Vagina (tissue), 2 donors: ENCODE results near the gene FGR. TPM values are rescaled to one million over a fixed set of nuclear protein-coding genes. Genes with fewer than 3 reads are reported as not detected.

Experiments
- DNase-seq, 2 donors: peaks; one replicate each; pipeline ENCODE4 v3.0.0-alpha.2; 2017; ENCODE audit errors: extremely low spot score in 2 of 2
- H3K27ac ChIP-seq: fragments of 200-600 bp; sonication (generic); one replicate; pipeline ENCODE4 v1.5.1; 2019
- H3K27me3 ChIP-seq: fragments of 200-600 bp; sonication (generic); one replicate; pipeline ENCODE4 v1.5.1; 2019
- H3K36me3 ChIP-seq, 2 donors: fragments of 200-600 bp; sonication (generic); one replicate each; pipeline ENCODE4 v1.5.1; 2017 to 2019
- H3K4me1 ChIP-seq: fragments of 200-600 bp; sonication (generic); one replicate; pipeline ENCODE4 v1.5.1; 2019
- H3K4me3 ChIP-seq, 2 donors: fragments of 200-600 bp; sonication (generic); 1 replicate in 1 of 2; 2 replicates in 1 of 2; pipeline ENCODE4 v1.5.1; 2016 to 2019
- H3K9me3 ChIP-seq: fragments of 200-600 bp; sonication (generic); one replicate; pipeline ENCODE4 v1.5.1; 2019
- CTCF ChIP-seq, 3 experiments: fragments of 450-650 bp in 2 of 3; fragments of 200-600 bp in 1 of 3; sonication (generic) in 1 of 3; IDR thresholded peaks; one replicate each; pipeline ENCODE4 v1.5.1; 2017 to 2019; ENCODE audit warnings: antibody characterized with exemption in 3 of 3, mild to moderate bottlenecking in 2 of 3, moderate library complexity in 2 of 3
- POLR2A ChIP-seq, 2 donors: fragments of 450-650 bp; IDR thresholded peaks; one replicate each; pipeline ENCODE4 v1.6.1; 2017; ENCODE audit warnings: antibody characterized with exemption in 2 of 2, mild to moderate bottlenecking in 2 of 2, moderate library complexity in 2 of 2
- POLR2AphosphoS5 ChIP-seq, 2 donors: sonication (generic); formaldehyde crosslinking; IDR thresholded peaks; one replicate each; pipeline ENCODE4 v1.9.0; 2017; ENCODE audit warnings: antibody characterized with exemption in 2 of 2, mild to moderate bottlenecking in 2 of 2, low read depth in 1 of 2; ENCODE audit not compliant: insufficient read depth in 1 of 2
- intact Hi-C: fragments of 100-400 bp; cut with DNase I; formaldehyde crosslinking; loops from one replicate; pipeline ENCODE4 v1.15.1; 2023
- total RNA-seq: library from RNA; depleted of rRNA; stranded (reverse); fragments of >200 nt; gene quantifications from one replicate; pipeline ENCODE4 v1.2.3, GENCODE V29; 2016

The FGR gene
- total RNA-seq, 1 donor from 2014 or later, result 18.4 TPM

DNA sequence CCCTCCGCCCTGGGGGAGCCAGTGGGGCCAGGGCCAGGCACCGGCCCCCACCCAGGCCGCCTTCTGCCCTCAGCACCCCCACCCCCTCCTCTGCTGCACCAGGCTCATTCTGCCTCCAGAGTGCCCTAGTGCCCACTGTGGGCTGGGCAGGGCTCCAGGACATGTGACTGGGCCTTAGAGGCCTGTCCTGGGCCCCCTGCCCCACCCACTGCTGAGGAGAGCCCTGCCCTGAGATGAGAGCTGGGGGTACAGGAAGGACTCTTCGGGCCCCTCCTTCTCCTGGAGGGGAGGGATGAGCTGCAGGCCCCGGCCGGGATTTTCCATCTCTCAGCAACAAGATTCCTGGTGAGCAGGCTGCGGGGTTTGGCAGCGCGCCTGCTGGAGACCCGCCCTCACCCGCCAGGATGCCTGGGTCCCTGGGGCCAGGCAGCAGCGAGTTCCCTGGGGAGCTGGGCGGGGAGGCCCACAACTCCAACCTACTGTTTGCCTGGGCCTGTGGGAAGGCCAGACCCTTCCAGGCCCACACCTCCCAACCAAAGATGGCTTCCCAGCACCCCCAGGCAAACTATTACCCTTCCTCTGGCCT lies 45.1 kb downstream of the FGR start:
- Histone ChIP-seq H3K27me3 (no peaks in the 10 kb centered on the region), H3K4me1 (peaks cover 73% of the 10 kb centered on the region), H3K27ac (peak overlapping the region; percentile 97), H3K9me3 (no peaks in the 10 kb centered on the region), H3K4me3 (no peak overlapping the region), H3K36me3 (no peaks in the 10 kb centered on the region)
- TF ChIP-seq POLR2AphosphoS5 (IDR thresholded peaks at IDR 0.05; ENCODE audit: insufficient read depth in 1 of 2, low read depth in 1 of 2), result peak in 1 of 2 donors; percentile 56
- TF ChIP-seq POLR2A (IDR thresholded peaks at IDR 0.05), result no peak
- intact Hi-C loops, result no loop called here
- no peak for DNase-seq

GRCh38 chr1:27589441-27589840 lies 45.5 kb downstream of the FGR start:
- no peak for DNase-seq
- peaks cover 68% of the 10 kb centered on the region for H3K4me1 ChIP-seq
- H3K36me3 ChIP-seq, result no peaks in the 10 kb centered on the region
- intact Hi-C loops, result no loop called here
- H3K4me3 ChIP-seq, result no peak overlapping the region
- peak overlapping the region; percentile 97 for H3K27ac ChIP-seq
- no peaks in the 10 kb centered on the region for H3K9me3 ChIP-seq
- H3K27me3 ChIP-seq, result no peaks in the 10 kb centered on the region
- TF ChIP-seq POLR2AphosphoS5 (IDR thresholded peaks at IDR 0.05; ENCODE audit: insufficient read depth in 1 of 2, low read depth in 1 of 2) (no peak), CTCF (IDR thresholded peaks at IDR 0.05) (no peak), POLR2A (IDR thresholded peaks at IDR 0.05) (no peak)

DNA sequence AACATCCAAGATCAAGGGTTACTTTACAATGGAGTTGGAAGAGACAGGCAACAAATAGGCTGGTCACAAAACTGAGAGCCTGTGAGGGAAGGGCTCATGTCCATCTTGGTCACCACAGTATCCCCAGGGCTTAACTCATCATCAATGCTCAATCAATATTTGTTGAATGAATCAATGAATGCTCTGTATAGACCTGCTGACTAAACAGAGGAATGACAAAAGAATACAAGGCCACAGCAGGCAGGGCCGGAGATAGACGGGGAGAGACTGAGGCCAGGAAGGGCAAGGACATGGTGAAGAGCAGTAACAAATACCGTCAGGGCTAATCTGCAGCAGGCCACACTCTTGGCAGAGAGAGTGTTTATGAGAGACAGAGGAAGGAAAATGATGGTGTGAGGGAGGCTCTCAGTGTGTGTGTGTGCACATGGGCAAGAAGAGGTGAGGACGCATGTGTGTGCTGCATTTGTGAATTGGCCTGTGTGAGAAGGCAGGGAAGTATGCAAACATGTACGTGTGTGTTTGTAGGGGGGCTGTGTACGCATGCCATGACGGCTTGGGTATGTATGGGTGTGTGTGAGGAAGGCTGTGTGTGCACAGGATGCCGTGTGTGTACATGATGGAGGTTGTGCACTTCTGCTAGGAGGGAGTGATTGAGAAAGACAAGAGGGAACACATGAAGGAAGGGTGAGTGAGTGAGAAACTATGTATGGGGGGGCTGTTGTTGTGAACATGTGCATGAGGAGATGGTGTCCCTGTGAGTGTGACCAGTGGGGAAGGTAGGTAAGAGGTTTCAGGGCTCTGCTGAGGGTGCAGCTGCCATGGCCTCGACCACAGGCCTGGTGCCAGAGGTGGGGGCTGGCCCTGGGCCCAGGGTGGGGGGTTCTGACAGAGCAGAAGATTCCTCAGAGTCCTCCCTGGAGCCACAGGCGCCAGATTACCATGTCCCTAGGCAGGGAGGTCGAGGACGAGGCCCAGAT lies 46.4 kb downstream of the FGR start:
- no peak for TF ChIP-seq POLR2AphosphoS5 (IDR thresholded peaks at IDR 0.05; ENCODE audit: insufficient read depth in 1 of 2, low read depth in 1 of 2)
- no peak for TF ChIP-seq POLR2A (IDR thresholded peaks at IDR 0.05)
- TF ChIP-seq CTCF (IDR thresholded peaks at IDR 0.05), result no peak
- Histone ChIP-seq H3K27me3 (no peaks in the 10 kb centered on the region), H3K36me3 (no peaks in the 10 kb centered on the region), H3K4me1 (peaks cover 59% of the 10 kb centered on the region), H3K4me3 (no peak overlapping the region), H3K27ac (peak overlapping the region; percentile 97), H3K9me3 (no peaks in the 10 kb centered on the region)
- no peak for DNase-seq
- intact Hi-C loops, result no loop called here

- H3K9me3 ChIP-seq, result no peaks in the 10 kb centered on the region
- peak overlapping the region; percentile 12 for H3K27ac ChIP-seq
- no peak for TF ChIP-seq POLR2A (IDR thresholded peaks at IDR 0.05)
- DNase-seq, result no peak
- H3K27me3 ChIP-seq, result no peaks in the 10 kb centered on the region
- peaks cover 54% of the 10 kb centered on the region for H3K4me1 ChIP-seq
- no peak overlapping the region for H3K4me3 ChIP-seq
- H3K36me3 ChIP-seq, result no peaks in the 10 kb centered on the region
- intact Hi-C loops, result no loop called here
These were observed 49.3 kb downstream of the FGR start for GRCh38 chr1:27585684-27586083.

DNA sequence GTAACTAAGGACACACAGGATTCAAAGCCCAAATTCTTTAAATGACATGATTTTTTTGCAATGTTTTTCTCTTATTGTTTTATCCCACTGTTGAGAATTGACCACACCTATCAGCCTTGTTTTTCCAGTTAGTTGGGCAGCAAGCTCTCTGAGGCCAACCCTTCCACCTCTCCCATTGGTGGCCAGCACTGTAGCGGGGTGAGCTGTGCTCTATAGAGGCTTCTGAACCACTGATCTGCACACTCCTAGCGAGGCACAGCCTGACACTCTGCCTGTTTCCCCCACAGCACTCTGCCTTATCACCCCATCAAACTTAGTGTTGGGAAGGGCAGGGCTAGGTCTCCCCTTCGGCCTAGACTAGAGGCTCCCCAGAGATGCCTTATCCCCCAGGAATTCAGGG lies 50.5 kb downstream of the FGR start:
- Histone ChIP-seq H3K4me1 (peaks cover 50% of the 10 kb centered on the region), H3K27ac (peak overlapping the region; percentile 49), H3K4me3 (no peak overlapping the region), H3K9me3 (no peaks in the 10 kb centered on the region), H3K36me3 (no peaks in the 10 kb centered on the region), H3K27me3 (no peaks in the 10 kb centered on the region)
- TF ChIP-seq CTCF (IDR thresholded peaks at IDR 0.05), result no peak
- no peak for TF ChIP-seq POLR2A (IDR thresholded peaks at IDR 0.05)
- no peak for TF ChIP-seq POLR2AphosphoS5 (IDR thresholded peaks at IDR 0.05; ENCODE audit: insufficient read depth in 1 of 2, low read depth in 1 of 2)
- intact Hi-C loops, result no loop called here
- DNase-seq, result no peak

- Histone ChIP-seq H3K36me3 (no peaks in the 10 kb centered on the region), H3K9me3 (no peaks in the 10 kb centered on the region), H3K4me1 (peaks cover 49% of the 10 kb centered on the region), H3K27ac (peak overlapping the region; percentile 49), H3K27me3 (no peaks in the 10 kb centered on the region), H3K4me3 (no peak overlapping the region)
- DNase-seq, result no peak
- intact Hi-C loops, result no loop called here
- TF ChIP-seq POLR2A (IDR thresholded peaks at IDR 0.05) (no peak), CTCF (IDR thresholded peaks at IDR 0.05) (no peak), POLR2AphosphoS5 (IDR thresholded peaks at IDR 0.05; ENCODE audit: insufficient read depth in 1 of 2, low read depth in 1 of 2) (no peak)
These were observed 51.5 kb downstream of the FGR start for GRCh38 chr1:27583479-27583878.
